Measurements from ENCODE around the gene APOB. TPM values are rescaled to one million over a fixed set of nuclear protein-coding genes. Genes with fewer than 3 reads are reported as not detected.
A peak's percentile ranks its signal among the peaks of the same experiment; 100 is the strongest.

The APOB gene
- total RNA-seq, 2 donors from 2014 or later: 0.09 to 0.91 TPM

DNA sequence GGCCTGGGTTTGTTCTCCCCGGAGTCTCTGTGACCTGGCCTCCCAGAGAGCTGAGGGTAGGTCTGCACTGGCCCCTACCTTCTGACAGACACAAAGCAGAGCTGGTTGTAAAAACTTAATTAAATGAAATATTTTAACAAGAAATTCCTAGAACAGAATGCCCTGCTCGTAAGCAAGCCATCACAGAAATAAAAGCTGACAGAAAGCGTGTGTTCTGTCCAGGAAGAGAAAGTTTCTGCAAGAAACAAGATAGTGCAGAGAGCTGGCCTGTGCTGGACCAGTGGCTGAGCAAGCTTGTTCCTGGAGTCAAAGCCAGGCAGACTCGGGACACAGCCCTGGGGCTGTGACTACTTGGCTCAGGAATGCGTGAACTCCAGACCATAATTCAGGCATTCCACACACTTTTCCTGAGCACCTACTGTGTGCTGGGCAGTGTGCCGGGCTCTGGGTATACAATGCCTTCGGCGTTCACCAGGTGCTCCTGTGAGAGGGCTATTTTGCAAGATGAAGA lies 51.6 kb downstream of the APOB start:
- WGBS: 28% methylated on average over 8 of the region's 8 CpGs
- TF ChIP-seq POLR2AphosphoS5 (IDR thresholded peaks at IDR 0.05) (peak; percentile 52), CTCF (IDR thresholded peaks at IDR 0.05) (no peak), POLR2A (IDR thresholded peaks at IDR 0.05) (no peak)
- Histone ChIP-seq H3K27me3 (replicated peaks; ENCODE audit: insufficient read depth) (no peaks in the 10 kb centered on the region), H3K9me3 (no peaks in the 10 kb centered on the region), H3K4me3 (no peak overlapping the region), H3K36me3 (no peaks in the 10 kb centered on the region), H3K4me1 (replicated peaks) (no peaks in the 10 kb centered on the region), H3K27ac (peak overlapping the region; percentile 42 to 61)
- intact Hi-C loops (cut with DNase I): loop anchor here (5.0 kb wide), 1 partner anchor 45 kb away; no protein-coding TSS in a partner anchor
- peak; percentile 17 for DNase-seq (ENCODE audit: low spot score)

GRCh38 chr2:20990442-20991430 lies 53.1 kb downstream of the APOB start:
- H3K4me3 ChIP-seq: no peak overlapping the region
- no peak for DNase-seq (ENCODE audit: low spot score)
- no peak for TF ChIP-seq POLR2AphosphoS5 (IDR thresholded peaks at IDR 0.05)
- no peak for TF ChIP-seq POLR2A (IDR thresholded peaks at IDR 0.05)
- no peak for TF ChIP-seq CTCF (IDR thresholded peaks at IDR 0.05)
- H3K9me3 ChIP-seq: no peaks in the 10 kb centered on the region
- WGBS: 78% methylated on average over 20 of the region's 20 CpGs
- no peak overlapping the region for H3K27ac ChIP-seq
- intact Hi-C loops (cut with DNase I): loop anchor here (5.0 kb wide), 1 partner anchor 47 kb away; no protein-coding TSS in a partner anchor
- H3K4me1 ChIP-seq (replicated peaks): no peaks in the 10 kb centered on the region
- no peaks in the 10 kb centered on the region for H3K36me3 ChIP-seq
- no peaks in the 10 kb centered on the region for H3K27me3 ChIP-seq (replicated peaks; ENCODE audit: insufficient read depth)

- DNase-seq (ENCODE audit: low spot score): no peak
- H3K4me3 ChIP-seq: no peak overlapping the region
- H3K9me3 ChIP-seq: no peaks in the 10 kb centered on the region
- 86% methylated on average over 1 of the region's 1 CpG for WGBS
- intact Hi-C loops (cut with DNase I): no loop called here
- no peaks in the 10 kb centered on the region for H3K27me3 ChIP-seq (replicated peaks; ENCODE audit: insufficient read depth)
- H3K4me1 ChIP-seq (replicated peaks): no peaks in the 10 kb centered on the region
- TF ChIP-seq POLR2AphosphoS5 (IDR thresholded peaks at IDR 0.05) (no peak), POLR2A (IDR thresholded peaks at IDR 0.05) (no peak), CTCF (IDR thresholded peaks at IDR 0.05) (no peak)
- H3K36me3 ChIP-seq: no peaks in the 10 kb centered on the region
- no peak overlapping the region for H3K27ac ChIP-seq
These were observed 54.5 kb downstream of the APOB start for GRCh38 chr2:20989404-20989803.

- Histone ChIP-seq H3K27ac (no peak overlapping the region), H3K27me3 (replicated peaks; ENCODE audit: insufficient read depth) (no peaks in the 10 kb centered on the region), H3K9me3 (no peaks in the 10 kb centered on the region), H3K4me3 (no peak overlapping the region), H3K4me1 (replicated peaks) (no peaks in the 10 kb centered on the region), H3K36me3 (no peaks in the 10 kb centered on the region)
- DNase-seq (ENCODE audit: low spot score): no peak
- WGBS: 58% methylated on average over 4 of the region's 4 CpGs
- TF ChIP-seq POLR2A (IDR thresholded peaks at IDR 0.05) (no peak), CTCF (IDR thresholded peaks at IDR 0.05) (no peak), POLR2AphosphoS5 (IDR thresholded peaks at IDR 0.05) (no peak)
- intact Hi-C loops (cut with DNase I): no loop called here
These were observed 55.0 kb downstream of the APOB start for GRCh38 chr2:20988905-20989304.

All from prostate gland (tissue), 2 donors.